Islet precursor cell (in vitro differentiated cells): ENCODE results near the gene HBS1L.

Source experiments
- DNase-seq: peaks from one replicate; pipeline ENCODE4 v3.0.0-alpha.2; 2018

Gene HBS1L

DNA sequence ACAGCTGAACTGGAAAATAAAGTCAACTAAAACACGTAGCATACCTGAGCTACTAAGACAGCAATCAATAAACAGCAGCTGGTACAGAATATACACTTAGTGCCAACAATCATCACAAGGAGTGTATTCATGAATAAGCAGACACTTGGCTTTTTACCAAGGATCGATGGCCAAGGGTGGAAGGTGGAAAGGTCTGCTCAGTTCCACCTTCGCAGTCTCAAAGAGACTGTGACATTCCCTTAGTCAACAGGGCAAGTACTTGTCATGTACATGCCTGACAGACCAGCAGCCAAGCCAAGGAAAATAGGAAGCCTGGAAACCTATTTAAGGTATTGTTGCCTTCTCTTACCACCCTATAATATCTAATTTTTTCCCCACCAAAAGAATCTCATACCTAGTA, 21.4 kb downstream of the HBS1L start:
- no peak for DNase-seq

- DNase-seq: no peak
Observed at GRCh38 chr6:135030532-135031178, 24.0 kb downstream of the HBS1L start.

DNA sequence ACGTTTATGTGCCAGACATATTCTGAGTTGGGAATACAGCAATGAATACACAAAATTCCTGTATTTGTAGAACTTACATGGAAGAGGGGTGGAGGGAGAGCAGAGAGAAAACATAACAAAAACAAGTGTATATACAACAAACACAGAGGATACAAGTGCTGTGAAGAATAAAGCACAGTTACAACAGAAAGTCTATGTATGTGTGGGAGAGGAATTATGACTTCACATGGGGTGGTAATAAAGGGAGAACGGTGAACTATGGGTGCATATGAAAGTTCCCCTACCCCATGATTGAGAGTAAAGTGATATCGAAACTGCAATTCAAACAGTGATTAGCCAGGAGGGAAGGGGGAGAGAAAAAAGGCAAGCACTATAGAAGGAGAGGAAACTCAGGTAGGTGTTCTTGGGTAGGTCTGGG, 24.6 kb downstream of the HBS1L start:
- no peak for DNase-seq

- DNase-seq: no peak
Observed at GRCh38 chr6:135025775-135026174, 28.8 kb downstream of the HBS1L start.

- no peak for DNase-seq
Observed at GRCh38 chr6:135025175-135025574, 29.4 kb downstream of the HBS1L start.

- DNase-seq: no peak
Observed at GRCh38 chr6:135022050-135022697, 32.4 kb downstream of the HBS1L start.

- no peak for DNase-seq
Observed at GRCh38 chr6:135021310-135022049, 33.1 kb downstream of the HBS1L start.

DNA sequence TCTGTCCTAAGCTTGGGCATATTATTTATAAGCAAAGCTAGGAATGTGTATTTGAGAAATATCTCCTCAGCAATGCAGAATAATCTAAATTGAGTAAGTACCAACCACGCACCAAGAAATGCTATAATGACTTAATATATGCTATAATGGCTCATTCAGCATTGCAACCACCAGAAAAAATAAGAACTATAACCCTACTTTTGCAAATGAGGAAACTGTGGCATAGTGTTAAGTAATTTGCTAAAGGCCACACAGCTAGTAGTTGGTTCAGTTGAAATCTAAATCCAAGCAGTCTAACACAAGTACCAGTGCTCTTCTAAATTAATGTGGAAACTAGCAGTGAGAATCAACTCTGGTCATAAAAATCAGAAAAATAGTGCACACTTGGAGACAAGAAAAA, 35.7 kb downstream of the HBS1L start:
- no peak for DNase-seq

DNA sequence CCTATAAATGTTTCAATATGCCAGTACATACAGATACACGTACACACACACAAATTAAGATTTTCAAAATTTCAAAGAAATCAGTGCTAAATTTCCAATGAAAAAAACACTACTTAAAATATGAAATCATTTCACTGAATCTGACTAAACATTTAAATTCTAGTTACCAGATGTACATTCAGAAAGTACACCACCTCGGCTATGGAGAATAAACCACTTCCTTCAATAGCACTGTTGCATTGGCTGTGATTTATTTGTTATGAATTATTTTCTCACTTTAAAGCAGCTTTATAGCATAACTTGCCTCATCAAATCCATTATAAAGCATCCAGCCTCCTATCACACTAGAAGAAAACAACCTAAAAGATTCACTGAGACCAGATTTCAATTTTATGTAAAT, 36.6 kb downstream of the HBS1L start:
- no peak for DNase-seq

DNA sequence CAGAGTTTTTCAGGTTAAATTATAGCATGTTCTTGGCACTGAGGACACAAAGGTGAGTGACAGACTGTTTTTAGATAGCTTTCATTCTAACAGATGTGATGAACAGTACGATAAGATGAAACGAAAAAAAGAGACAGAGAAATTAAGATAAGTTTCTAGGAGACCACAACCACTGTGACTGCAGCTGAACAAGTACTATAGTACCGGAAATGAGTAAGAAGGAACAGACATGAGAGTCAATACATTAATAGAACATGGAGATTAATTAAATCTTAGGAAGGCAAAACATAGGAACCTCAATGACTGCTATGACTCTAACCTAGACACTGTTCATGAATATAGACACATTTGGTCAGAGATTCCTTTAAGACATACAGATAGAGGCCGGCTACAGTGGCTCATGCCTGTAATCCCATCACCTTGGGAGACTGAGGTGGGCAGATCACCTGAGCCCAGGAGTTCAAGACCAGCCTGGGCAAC, 40.2 kb downstream of the HBS1L start:
- DNase-seq: no peak

- no peak for DNase-seq
Observed at GRCh38 chr6:135013211-135013610, 41.4 kb downstream of the HBS1L start.

GRCh38 chr6:135012764-135013163, 41.9 kb downstream of the HBS1L start:
- DNase-seq: no peak

DNA sequence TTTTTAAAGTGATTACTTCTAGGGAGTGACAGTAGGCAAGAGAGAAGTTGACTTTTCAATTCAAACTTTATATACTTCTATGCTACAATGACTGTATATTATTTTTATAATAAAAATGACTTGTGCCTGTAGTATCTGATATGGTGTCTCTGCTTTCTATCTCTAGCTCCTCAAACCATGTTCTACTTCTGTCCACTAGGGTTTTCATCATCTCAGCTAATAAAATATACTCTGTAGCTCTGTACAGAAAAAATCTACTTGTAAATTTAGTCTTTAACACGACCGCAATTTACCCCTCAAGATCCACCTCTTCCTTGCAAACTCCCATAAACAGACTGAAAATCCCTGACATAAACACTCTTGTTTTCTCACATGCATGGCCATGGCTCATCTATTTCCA, 42.3 kb downstream of the HBS1L start:
- DNase-seq: no peak

GRCh38 chr6:135008941-135009290, 45.7 kb downstream of the HBS1L start:
- no peak for DNase-seq

GRCh38 chr6:135008072-135008940, 46.3 kb downstream of the HBS1L start:
- no peak for DNase-seq

GRCh38 chr6:135006386-135006914, 48.2 kb downstream of the HBS1L start:
- DNase-seq: no peak

DNA sequence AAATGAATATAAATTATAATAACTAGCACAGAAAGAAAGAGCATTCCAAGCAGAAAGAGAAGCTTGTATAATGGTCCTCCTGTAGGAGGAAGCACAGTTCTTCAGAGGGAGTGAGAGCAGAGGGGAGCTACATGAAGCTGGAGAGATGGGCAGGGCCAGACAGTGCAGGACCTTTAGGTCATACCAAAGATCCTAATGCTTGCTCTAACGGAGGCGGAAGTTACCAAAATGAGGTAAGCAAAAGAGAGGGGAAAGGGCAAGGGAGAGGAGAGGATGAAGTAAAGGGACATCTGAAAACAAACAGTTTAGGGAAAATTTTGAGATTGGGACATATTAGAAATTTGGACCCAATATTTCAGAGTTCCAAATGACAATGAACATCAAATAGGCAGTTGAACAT, 50.2 kb downstream of the HBS1L start:
- DNase-seq: no peak

DNA sequence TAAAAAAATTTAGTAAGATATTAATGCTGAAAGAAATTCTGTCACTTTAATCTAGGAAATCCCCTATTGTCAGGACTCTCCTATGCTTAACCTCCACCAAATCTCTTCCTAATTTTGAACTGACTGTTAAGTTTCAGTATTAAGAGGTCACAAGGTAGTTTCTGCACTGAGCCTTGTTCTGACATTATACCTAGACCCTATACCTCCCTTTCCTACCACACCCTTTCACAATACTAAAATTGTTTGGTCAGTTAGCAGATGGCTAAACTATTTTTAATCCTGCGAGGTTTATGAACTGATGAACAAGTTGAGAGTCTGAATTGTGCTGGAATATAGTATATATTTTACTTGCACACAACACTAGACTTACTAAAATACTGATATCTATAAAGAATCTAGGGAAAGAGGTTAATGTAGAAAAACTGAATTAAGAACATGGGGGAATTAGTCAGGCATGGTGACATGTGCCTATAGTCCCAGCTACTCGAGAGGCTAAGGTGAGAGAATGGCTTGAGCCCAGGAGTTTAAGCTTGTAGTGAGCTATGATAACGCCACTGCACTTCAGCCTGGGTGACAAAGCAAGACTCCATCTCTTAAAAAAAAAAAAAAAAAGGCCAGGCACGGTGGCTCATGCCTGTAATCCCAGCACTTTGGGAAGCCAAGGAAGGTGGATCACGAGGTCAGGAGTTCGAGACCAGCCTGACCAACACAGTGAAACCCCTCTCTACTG, 51.5 kb downstream of the HBS1L start:
- no peak for DNase-seq

GRCh38 chr6:135002229-135002844, 52.3 kb downstream of the HBS1L start:
- no peak for DNase-seq

DNA sequence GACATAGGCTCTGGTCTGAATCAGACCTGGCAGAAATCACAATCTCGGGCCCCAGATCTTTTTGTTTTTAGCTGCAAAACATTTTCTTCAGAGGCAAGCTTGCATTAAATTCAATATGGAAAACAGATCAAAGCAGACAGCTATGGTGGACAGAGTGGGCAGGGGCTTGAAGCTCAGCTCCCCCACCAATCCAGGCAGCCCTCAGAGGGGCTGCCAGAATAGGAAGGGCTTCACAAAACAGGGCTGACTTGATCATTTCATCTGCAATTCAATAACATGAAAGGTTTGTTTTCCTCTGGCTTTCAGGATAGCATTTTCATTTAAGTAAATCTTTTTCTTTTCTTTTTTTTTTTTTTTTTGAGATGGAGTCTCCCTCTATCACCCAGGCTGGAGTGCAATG, 55.5 kb downstream of the HBS1L start:
- DNase-seq: no peak

- no peak for DNase-seq
Observed at GRCh38 chr6:134997133-134997995, 57.3 kb downstream of the HBS1L start.
